Transverse colon (tissue), 4 donors: ENCODE measurements around the gene HSPBP1. TPM values are rescaled to one million over a fixed set of nuclear protein-coding genes. Genes with fewer than 3 reads are reported as not detected.

ENCODE experiments used
- DNase-seq: peaks from one replicate; pipeline ENCODE4 v3.0.0-alpha.2; 2019
- H3K27ac ChIP-seq, 4 donors: fragments of 200-600 bp; sonication (generic); 2 replicates each; pipeline ENCODE4 v1.5.1; 2016 to 2018; ENCODE audit warnings: inconsistent platforms in 4 of 4
- H3K27me3 ChIP-seq: fragments of 200-600 bp; sonication (generic); 2 replicates; pipeline ENCODE4 v1.5.1; 2017; ENCODE audit warnings: inconsistent platforms
- H3K36me3 ChIP-seq, 4 donors: fragments of 200-600 bp; sonication (generic); 2 replicates each; pipeline ENCODE4 v1.5.1; 2017 to 2019; ENCODE audit warnings: inconsistent platforms in 4 of 4
- H3K4me1 ChIP-seq, 4 donors: fragments of 200-600 bp; sonication (generic); 2 replicates each; pipeline ENCODE4 v1.5.1; 2017 to 2020; ENCODE audit warnings: inconsistent platforms in 4 of 4
- H3K4me3 ChIP-seq, 4 donors: fragments of 200-600 bp; sonication (generic); 1 replicate in 1 of 4; 2 replicates in 3 of 4; pipeline versions ENCODE4 v1.5.1 to v1.6.1; 2017 to 2019; ENCODE audit warnings: inconsistent platforms in 4 of 4
- H3K9me3 ChIP-seq, 2 donors: fragments of 200-600 bp; sonication (generic); 2 replicates each; pipeline ENCODE4 v1.5.1; 2017 to 2019; ENCODE audit warnings: inconsistent platforms in 2 of 2
- EP300 ChIP-seq: sonication (generic); formaldehyde crosslinking; IDR thresholded peaks from one replicate; pipeline ENCODE4 v1.6.1; 2017; ENCODE audit warnings: antibody characterized with exemption, low read depth
- POLR2A ChIP-seq: fragments of 450-650 bp; IDR thresholded peaks from one replicate; pipeline ENCODE4 v1.6.1; 2016; ENCODE audit warnings: antibody characterized with exemption, mild to moderate bottlenecking, moderate library complexity
- POLR2AphosphoS5 ChIP-seq, 3 donors: sonication (generic); formaldehyde crosslinking; IDR thresholded peaks; one replicate each; pipeline ENCODE4 v1.6.1; 2016; ENCODE audit warnings: antibody characterized with exemption in 3 of 3
- WGBS, 2 donors: methylation state at CpG; one replicate each; pipeline ENCODE4 v1.1.5; 2018; ENCODE audit warnings: low coverage in 1 of 2; 5-methylcytosine and 5-hydroxymethylcytosine counted together
- in situ Hi-C, 4 donors: fragments of 200-750 bp; cut with MboI; loops; one replicate each; pipeline versions ENCODE4 v1.15.0 to v1.15.1; 2017; ENCODE audit warnings: low sequenced_read_pairs in 3 of 4, low pct_ligation_motif_present in 1 of 4, low pct_unique_long_range_greater_than_20kb in 1 of 4
- intact Hi-C: fragments of 100-400 bp; cut with DNase I; formaldehyde crosslinking; loops from one replicate; pipeline ENCODE4 v1.15.1; 2023; ENCODE audit warnings: low total_unique reads
- total RNA-seq, 4 donors: library from RNA; depleted of rRNA; stranded (reverse); fragments of >200 nt; gene quantifications; one replicate each; pipeline ENCODE4 v1.1.0, GENCODE V29; 2016
- TF ChIP-seq, protein P1 (sequence below), 5 experiments: fragments of 200-600 bp in 3 of 5; fragments of 450-650 bp in 2 of 5; sonication (generic) in 3 of 5; IDR thresholded peaks; 1 replicate in 2 of 5; 2 replicates in 3 of 5; pipeline ENCODE4 v1.5.1; 2016 to 2017; ENCODE audit warnings: antibody characterized with exemption in 5 of 5, inconsistent platforms in 3 of 5, mild to moderate bottlenecking in 2 of 5, moderate library complexity in 1 of 5

The HSPBP1 gene
- total RNA-seq, 4 donors from 2014 or later: 4.5 to 98.7 (median 27.0) TPM

DNA sequence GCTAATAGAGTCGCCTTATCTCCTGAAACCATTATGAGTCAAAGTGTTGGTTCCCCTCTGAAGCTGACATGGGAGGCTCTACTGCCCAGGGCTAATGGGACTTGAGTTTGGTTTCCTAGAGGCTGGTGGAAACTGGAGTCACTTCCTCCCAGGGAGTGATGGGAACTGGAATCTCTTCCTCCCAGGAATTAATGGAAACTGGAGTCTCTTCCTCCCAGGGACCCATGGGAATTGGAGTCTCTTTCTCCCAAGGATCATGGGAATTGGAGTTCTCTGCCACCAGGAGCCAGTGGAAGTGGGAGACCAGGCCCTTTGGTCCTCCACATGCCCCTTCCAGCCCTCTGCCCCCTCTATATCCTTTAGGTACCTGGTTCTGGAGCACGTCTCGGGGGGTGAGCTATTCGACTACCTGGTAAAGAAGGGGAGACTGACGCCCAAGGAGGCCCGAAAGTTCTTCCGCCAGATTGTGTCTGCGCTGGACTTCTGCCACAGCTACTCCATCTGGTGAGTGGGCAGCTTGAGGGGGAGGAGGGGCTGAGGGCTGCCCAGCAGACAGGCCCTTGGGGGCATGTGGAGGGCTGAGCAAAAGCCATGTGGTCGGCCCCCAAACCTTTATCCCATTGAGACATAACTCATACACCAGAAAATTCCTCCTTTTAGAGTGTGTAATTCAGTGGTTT is 9.3 kb upstream of the HSPBP1 start:
- H3K27me3 ChIP-seq: peaks cover 9% of the 10 kb centered on the region
- TF ChIP-seq POLR2AphosphoS5 (IDR thresholded peaks at IDR 0.05) (no peak), EP300 (no peak), POLR2A (no peak)
- TF ChIP-seq, protein P1, sequence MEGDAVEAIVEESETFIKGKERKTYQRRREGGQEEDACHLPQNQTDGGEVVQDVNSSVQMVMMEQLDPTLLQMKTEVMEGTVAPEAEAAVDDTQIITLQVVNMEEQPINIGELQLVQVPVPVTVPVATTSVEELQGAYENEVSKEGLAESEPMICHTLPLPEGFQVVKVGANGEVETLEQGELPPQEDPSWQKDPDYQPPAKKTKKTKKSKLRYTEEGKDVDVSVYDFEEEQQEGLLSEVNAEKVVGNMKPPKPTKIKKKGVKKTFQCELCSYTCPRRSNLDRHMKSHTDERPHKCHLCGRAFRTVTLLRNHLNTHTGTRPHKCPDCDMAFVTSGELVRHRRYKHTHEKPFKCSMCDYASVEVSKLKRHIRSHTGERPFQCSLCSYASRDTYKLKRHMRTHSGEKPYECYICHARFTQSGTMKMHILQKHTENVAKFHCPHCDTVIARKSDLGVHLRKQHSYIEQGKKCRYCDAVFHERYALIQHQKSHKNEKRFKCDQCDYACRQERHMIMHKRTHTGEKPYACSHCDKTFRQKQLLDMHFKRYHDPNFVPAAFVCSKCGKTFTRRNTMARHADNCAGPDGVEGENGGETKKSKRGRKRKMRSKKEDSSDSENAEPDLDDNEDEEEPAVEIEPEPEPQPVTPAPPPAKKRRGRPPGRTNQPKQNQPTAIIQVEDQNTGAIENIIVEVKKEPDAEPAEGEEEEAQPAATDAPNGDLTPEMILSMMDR (IDR thresholded peaks at IDR 0.05): no peak
- H3K9me3 ChIP-seq: no peaks in the 10 kb centered on the region
- no peaks in the 10 kb centered on the region for H3K36me3 ChIP-seq
- intact Hi-C loops (loop anchor here (5.0 kb wide), 1 partner anchor 1057 kb away; no protein-coding TSS in a partner anchor), in situ Hi-C loops (loop anchor here in 3 of 4 donors (25.0 kb wide), 2 partner anchors 98 to 123 kb away; partner anchors contain the start of genes UBE2S (in 2 of the 3), RPL28 (in 1 of the 3), TMEM190 (in 1 of the 3) and TMEM238 (in 1 of the 3))
- H3K4me1 ChIP-seq: peaks cover 0 to 10% (median 0%) of the 10 kb centered on the region in 4 donors
- DNase-seq: no peak
- H3K4me3 ChIP-seq: no peak overlapping the region
- no peak overlapping the region for H3K27ac ChIP-seq
- WGBS, 2 donors: 91% methylated on average over 9 of the region's 9 CpGs; no CpG with 5 or more reads in 1 of the 2 donors

DNA sequence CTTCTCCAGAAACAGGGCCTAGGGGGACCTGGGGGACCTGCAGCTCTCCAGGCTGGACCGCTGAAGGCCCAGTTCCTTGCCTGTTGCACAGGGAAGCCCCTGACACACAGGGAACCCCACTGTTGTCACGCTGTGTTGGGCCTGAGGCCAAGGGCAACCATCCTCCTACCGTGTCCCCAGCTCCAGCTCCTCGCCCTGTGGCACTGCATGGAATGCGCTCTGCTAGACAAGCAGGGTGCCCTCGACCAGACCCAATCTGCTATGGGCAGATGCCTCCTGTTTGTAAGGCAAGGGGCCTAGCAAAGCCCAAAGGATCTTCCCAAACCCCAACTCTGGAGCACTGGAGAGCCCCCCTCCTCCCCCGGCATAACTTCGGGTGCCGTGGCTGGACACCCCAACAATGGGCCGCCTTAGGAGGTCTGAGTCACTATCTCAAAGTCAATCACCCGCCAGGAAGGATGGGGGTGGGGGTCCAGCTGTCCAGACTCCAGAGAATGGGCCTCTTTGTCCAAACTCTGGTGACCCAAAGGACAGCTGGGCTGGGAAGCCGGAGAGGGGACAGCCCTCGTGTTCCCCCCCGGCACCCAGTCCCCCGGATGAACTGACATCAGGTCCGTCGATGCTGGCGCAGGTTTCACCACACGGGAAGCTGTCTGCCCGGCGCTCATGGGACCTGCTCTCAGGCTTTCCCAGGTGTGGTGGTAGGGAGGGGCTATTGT is 7.6 kb upstream of the HSPBP1 start:
- Histone ChIP-seq H3K36me3 (no peaks in the 10 kb centered on the region), H3K27ac (peak overlapping the region in 1 of 4 donors; percentile 19), H3K4me1 (peaks cover 0 to 16% (median 1%) of the 10 kb centered on the region in 4 donors), H3K27me3 (peaks cover 19% of the 10 kb centered on the region), H3K9me3 (no peaks in the 10 kb centered on the region), H3K4me3 (no peak overlapping the region)
- TF ChIP-seq, protein P1 (IDR thresholded peaks at IDR 0.05): no peak
- TF ChIP-seq POLR2AphosphoS5 (IDR thresholded peaks at IDR 0.05) (no peak), EP300 (no peak), POLR2A (no peak)
- in situ Hi-C loops: loop anchor here in 3 of 4 donors (25.0 kb wide), 2 partner anchors 100 to 125 kb away; partner anchors contain the start of genes UBE2S (in 2 of the 3), RPL28 (in 1 of the 3), TMEM190 (in 1 of the 3) and TMEM238 (in 1 of the 3)
- intact Hi-C loops: loop anchor here (5.0 kb wide), 1 partner anchor 1055 kb away; no protein-coding TSS in a partner anchor
- 52 to 84% methylated on average over 2 to 21 of the region's 21 CpGs for WGBS, 2 donors
- no peak for DNase-seq

DNA sequence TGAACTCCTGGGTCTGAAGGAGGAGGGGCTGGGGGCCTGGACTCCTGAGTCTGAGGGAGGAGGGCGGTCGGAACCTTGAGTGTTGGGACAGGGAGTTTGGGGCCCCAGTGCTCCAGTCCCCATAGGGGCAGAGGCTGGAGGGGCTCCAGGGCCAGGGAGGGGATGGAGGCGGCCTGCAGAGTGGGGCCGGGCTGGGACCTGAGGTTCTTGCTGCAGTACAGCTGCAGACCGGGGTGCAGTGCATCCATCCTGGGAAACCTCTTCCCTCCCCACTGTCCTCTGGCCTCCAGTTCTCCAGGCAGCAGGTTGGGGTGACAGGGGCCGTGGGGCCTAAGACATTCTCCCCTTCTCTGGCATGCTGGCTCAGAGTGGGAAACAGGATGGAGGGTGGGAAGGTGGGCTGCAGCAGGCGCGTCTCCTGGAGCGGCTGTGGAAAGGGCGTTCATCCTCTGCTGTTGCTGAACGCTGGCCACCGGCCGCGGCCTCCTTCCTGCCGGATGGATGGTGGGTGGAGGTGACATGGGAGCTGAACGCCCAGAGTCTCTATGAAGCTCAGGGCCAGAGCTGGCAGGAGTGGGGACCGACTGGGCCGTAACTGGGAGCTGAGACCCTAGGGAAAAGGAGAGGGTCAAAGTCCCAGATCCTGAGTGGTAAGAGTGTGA is 5.5 kb upstream of the HSPBP1 start:
- peak overlapping the region in 2 of 4 donors; percentile 89 to 91 for H3K27ac ChIP-seq
- in situ Hi-C loops (loop anchor here in 3 of 4 donors (25.0 kb wide), 2 partner anchors 102 to 127 kb away; partner anchors contain the start of genes UBE2S (in 2 of the 3), RPL28 (in 1 of the 3), TMEM190 (in 1 of the 3) and TMEM238 (in 1 of the 3)), intact Hi-C loops (loop anchor here (5.0 kb wide), 1 partner anchor 1053 kb away; no protein-coding TSS in a partner anchor)
- no peaks in the 10 kb centered on the region for H3K36me3 ChIP-seq
- peaks cover 19% of the 10 kb centered on the region for H3K27me3 ChIP-seq
- 56% methylated on average over 18 of the region's 18 CpGs; no CpG with 5 or more reads in 1 of the 2 donors for WGBS, 2 donors
- TF ChIP-seq POLR2A (no peak), EP300 (no peak), POLR2AphosphoS5 (IDR thresholded peaks at IDR 0.05) (no peak)
- TF ChIP-seq, protein P1 (IDR thresholded peaks at IDR 0.05): no peak
- peaks cover 4 to 22% (median 6%) of the 10 kb centered on the region in 4 donors for H3K4me1 ChIP-seq
- H3K9me3 ChIP-seq: no peaks in the 10 kb centered on the region
- no peak for DNase-seq
- peak overlapping the region in 1 of 4 donors; percentile 58 for H3K4me3 ChIP-seq
